ENCODE measurements around the gene FILIP1L. TPM values are rescaled to one million over a fixed set of nuclear protein-coding genes. Genes with fewer than 3 reads are reported as not detected.

Gene FILIP1L
- total RNA-seq, 1 experiment from 2014 or later = 0.07 TPM

- Histone ChIP-seq H2AK5ac (ENCODE audit: insufficient read length, low read length) (no peak overlapping the region), H3K14ac (ENCODE audit: insufficient read depth, low read length) (no peak overlapping the region), H3T11ph (ENCODE audit: low read length) (no peak overlapping the region), H3K4me1 (ENCODE audit: insufficient read depth, low read length) (no peaks in the 10 kb centered on the region), H3K27ac (ENCODE audit: insufficient read length, low read depth, low read length) (no peak overlapping the region), H3K56ac (ENCODE audit: insufficient read length, low read depth, low read length) (no peak overlapping the region), H2BK12ac (ENCODE audit: insufficient read length, low read depth, low read length) (no peak overlapping the region), H4K8ac (replicated peaks; ENCODE audit: insufficient read length, low read depth, low read length) (no peak overlapping the region), H4K5ac (ENCODE audit: insufficient read length, low read depth, low read length) (no peak overlapping the region), H3K27me3 (ENCODE audit: insufficient read depth, low read length) (no peaks in the 10 kb centered on the region), H4K20me1 (ENCODE audit: control insufficient read depth, insufficient read depth, insufficient read length) (no peaks in the 10 kb centered on the region), H3K79me2 (ENCODE audit: insufficient read depth, low read length) (no peaks in the 10 kb centered on the region), H3K9me3 (ENCODE audit: control insufficient read depth, low read depth, low read length) (no peaks in the 10 kb centered on the region), H3K4me2 (ENCODE audit: insufficient read depth, insufficient read length, low read length) (no peak overlapping the region), H2BK15ac (ENCODE audit: low read depth, low read length) (no peak overlapping the region), H3K9ac (ENCODE audit: extremely low read depth, insufficient read length, low read length) (no peak overlapping the region), H3K79me1 (ENCODE audit: insufficient read depth, low read depth, low read length, poor library complexity, severe bottlenecking) (no peaks in the 10 kb centered on the region), H2BK5ac (ENCODE audit: insufficient read length, low read length) (no peak overlapping the region), H2AFZ (ENCODE audit: low read length) (no peak overlapping the region), H3K18ac (ENCODE audit: insufficient read length, low read depth, low read length) (no peak overlapping the region), H2BK20ac (ENCODE audit: low read depth, low read length, poor library complexity, severe bottlenecking) (no peak overlapping the region), H3K23ac (ENCODE audit: insufficient read length, low read depth, low read length) (no peak overlapping the region), H3K4ac (ENCODE audit: low read depth, low read length) (no peak overlapping the region), H2BK120ac (ENCODE audit: low read depth, low read length, poor library complexity, severe bottlenecking) (no peak overlapping the region), H4K91ac (ENCODE audit: insufficient read length, low read depth, low read length) (no peak overlapping the region), H3K23me2 (ENCODE audit: insufficient read length, low read depth, low read length, poor library complexity, severe bottlenecking) (no peaks in the 10 kb centered on the region)
- no peak for TF ChIP-seq CTCF (conservative IDR thresholded peaks at IDR 0.05)
- WGBS (ENCODE audit: extremely low coverage, insufficient read length, low lambda C conversion rate) = no CpG with 5 or more reads among the region's 1 CpG
- Mint-ChIP-seq H3K36me3 (ENCODE audit: insufficient read depth in 1 of 3, low read depth in 3 of 3) (peaks cover 0 to 2% (median 0%) of the 10 kb centered on the region in 3 experiments; a peak in 3 of 7 replicates), H3K27me3 (ENCODE audit: low read depth) (no peaks in the 10 kb centered on the region), H3K9me3 (no peaks in the 10 kb centered on the region; a peak in 2 of 5 replicates), H3K4me3 (no peak overlapping the region), H3K4me1 (no peaks in the 10 kb centered on the region), H3K27ac (no peak overlapping the region)
- DNase-seq = no peak
These were observed 133.2 kb downstream of the FILIP1L start for GRCh38 chr3:99981138-99981537.
